Cardiac fibroblast (primary cell): ENCODE measurements around the gene NOC2L.
A peak's percentile ranks its signal among the peaks of the same experiment; 100 is the strongest.

ENCODE experiments used
- DNase-seq, 2 donors: peaks; one replicate each; pipeline versions ENCODE4 v3.0.0 to v3.0.0-alpha.2; 2010; ENCODE audit warnings: low read depth in 2 of 2
- H3K4me3 ChIP-seq, 2 donors: replicated peaks in 1 of 2; 1 replicate in 1 of 2; 2 replicates in 1 of 2; pipeline ENCODE4 v1.5.1; 2011; ENCODE audit warnings: low read depth in 2 of 2, low read length in 2 of 2, mild to moderate bottlenecking in 2 of 2, moderate library complexity in 1 of 2
- CTCF ChIP-seq: IDR thresholded peaks from one replicate; pipeline ENCODE4 v1.5.1; 2011; ENCODE audit warnings: low read depth, mild to moderate bottlenecking, low read length, inconsistent platforms

Gene NOC2L

GRCh38 chr1:925561-926421, 33.3 kb downstream of the NOC2L start:
- peak overlapping the region in 1 of 2 donors; percentile 13 for H3K4me3 ChIP-seq
- DNase-seq = no peak
- no peak for TF ChIP-seq CTCF

GRCh38 chr1:924656-925560, 34.1 kb downstream of the NOC2L start:
- no peak for TF ChIP-seq CTCF
- peak in 1 of 2 donors; percentile 35 for DNase-seq
- peak overlapping the region; percentile 18 to 43 for H3K4me3 ChIP-seq

- no peak for TF ChIP-seq CTCF
- no peak for DNase-seq
- H3K4me3 ChIP-seq = peak overlapping the region; percentile 15 to 18
These were observed 34.9 kb downstream of the NOC2L start for GRCh38 chr1:923991-924655.

- no peak for TF ChIP-seq CTCF
- H3K4me3 ChIP-seq = peak within 1 kb of the TSS; percentile 18 to 43
- peak; percentile 78 to 89 for DNase-seq
These were observed 35.7 kb downstream of the NOC2L start, which contains the start of gene SAMD11 for GRCh38 chr1:923131-923990. Gene SAMD11, plus strand, starts transcription at chr1:923923. Its CDS starts 509 bp downstream, at chr1:924432.

GRCh38 chr1:921011-921837, 37.8 kb downstream of the NOC2L start:
- peak; percentile 56 for TF ChIP-seq CTCF
- no peak overlapping the region for H3K4me3 ChIP-seq
- DNase-seq = peak; percentile 70 to 78
